Testis (tissue), 2 donors: ENCODE measurements around the gene DDR1.
"Not testable (repeated sequence)": the region's sequence is repeated elsewhere in the genome, so short reads cannot be mapped to it uniquely, and the experiment has no call there.

Source experiments
- CTCF ChIP-seq, 3 experiments: fragments of 450-650 bp in 2 of 3; fragments of 200-600 bp in 1 of 3; sonication (generic) in 1 of 3; IDR thresholded peaks; one replicate each; pipeline ENCODE4 v1.5.1; 2016 to 2019; ENCODE audit warnings: antibody characterized with exemption in 3 of 3, mild to moderate bottlenecking in 2 of 3, moderate library complexity in 1 of 3
- POLR2A ChIP-seq: fragments of 450-650 bp; IDR thresholded peaks from one replicate; pipeline ENCODE4 v1.6.1; 2017; ENCODE audit warnings: antibody characterized with exemption, mild to moderate bottlenecking, moderate library complexity

- not testable (repeated sequence) for TF ChIP-seq CTCF (IDR thresholded peaks at IDR 0.05); POLR2A
Observed at GRCh38 chr6:30907290-30907757, 23.0 kb downstream of the DDR1 start.
